Nephron progenitor cell (in vitro differentiated cells): Measurements from ENCODE around the gene PARP16.

ENCODE experiments used
- DNase-seq: peaks from one replicate; pipeline ENCODE4 v3.0.0; 2021
- H3K27ac Mint-ChIP-seq: 2 replicates; pipeline ENCODE4 v1.8.0; 2021; ENCODE audit warnings: mild to moderate bottlenecking, moderate library complexity, mixed read lengths
- H3K27me3 Mint-ChIP-seq: 2 replicates; pipeline ENCODE4 v1.8.0; 2021; ENCODE audit warnings: mild to moderate bottlenecking, low read depth, mixed read lengths; ENCODE audit not compliant: poor library complexity
- H3K36me3 Mint-ChIP-seq: 2 replicates; pipeline ENCODE4 v1.8.0; 2021; ENCODE audit warnings: low read depth, mixed read lengths
- H3K4me1 Mint-ChIP-seq: 2 replicates; pipeline ENCODE4 v1.8.0; 2021; ENCODE audit warnings: mixed read lengths
- H3K4me3 Mint-ChIP-seq: 2 replicates; pipeline ENCODE4 v1.8.0; 2021; ENCODE audit warnings: mild to moderate bottlenecking, moderate library complexity, mixed read lengths
- H3K9me3 Mint-ChIP-seq: 2 replicates; pipeline ENCODE4 v1.8.0; 2021; ENCODE audit warnings: mild to moderate bottlenecking, moderate library complexity, mixed read lengths
- CTCF ChIP-seq: fragments of 200-600 bp; sonication (generic); IDR thresholded peaks from 2 replicates; pipeline ENCODE4 v1.5.0; 2021; ENCODE audit warnings: antibody characterized with exemption

Gene PARP16

GRCh38 chr15:65268411-65268810, 18.3 kb downstream of the PARP16 start:
- TF ChIP-seq CTCF = no peak
- H3K27me3 Mint-ChIP-seq = peaks cover 2% of the 10 kb centered on the region
- H3K4me1 Mint-ChIP-seq = peaks cover 8% of the 10 kb centered on the region
- no peak for DNase-seq
- H3K36me3 Mint-ChIP-seq = peaks cover 12% of the 10 kb centered on the region
- H3K4me3 Mint-ChIP-seq = no peak overlapping the region
- H3K9me3 Mint-ChIP-seq = no peaks in the 10 kb centered on the region
- H3K27ac Mint-ChIP-seq = no peak overlapping the region

- no peak for DNase-seq
- Mint-ChIP-seq H3K4me3 (no peak overlapping the region), H3K9me3 (no peaks in the 10 kb centered on the region), H3K36me3 (peaks cover 29% of the 10 kb centered on the region), H3K27ac (no peak overlapping the region), H3K4me1 (peaks cover 8% of the 10 kb centered on the region), H3K27me3 (peaks cover 2% of the 10 kb centered on the region)
- no peak for TF ChIP-seq CTCF
Observed at GRCh38 chr15:65266469-65266868, 20.2 kb downstream of the PARP16 start.

GRCh38 chr15:65264863-65265430, 21.7 kb downstream of the PARP16 start:
- Mint-ChIP-seq H3K27me3 (peaks cover 5% of the 10 kb centered on the region), H3K4me1 (peaks cover 11% of the 10 kb centered on the region), H3K27ac (no peak overlapping the region), H3K9me3 (no peaks in the 10 kb centered on the region), H3K36me3 (peaks cover 43% of the 10 kb centered on the region), H3K4me3 (no peak overlapping the region)
- no peak for TF ChIP-seq CTCF
- DNase-seq = no peak

- no peak for DNase-seq
- peaks cover 55% of the 10 kb centered on the region for H3K36me3 Mint-ChIP-seq
- no peak overlapping the region for H3K4me3 Mint-ChIP-seq
- peaks cover 3% of the 10 kb centered on the region for H3K27me3 Mint-ChIP-seq
- no peaks in the 10 kb centered on the region for H3K9me3 Mint-ChIP-seq
- peaks cover 26% of the 10 kb centered on the region for H3K4me1 Mint-ChIP-seq
- no peak overlapping the region for H3K27ac Mint-ChIP-seq
- TF ChIP-seq CTCF = no peak
Observed at GRCh38 chr15:65263313-65263712, 23.4 kb downstream of the PARP16 start.

GRCh38 chr15:65260968-65261367, 25.7 kb downstream of the PARP16 start:
- Mint-ChIP-seq H3K4me3 (no peak overlapping the region), H3K4me1 (peaks cover 42% of the 10 kb centered on the region), H3K36me3 (peaks cover 54% of the 10 kb centered on the region), H3K9me3 (no peaks in the 10 kb centered on the region), H3K27ac (no peak overlapping the region), H3K27me3 (peaks cover 3% of the 10 kb centered on the region)
- DNase-seq = no peak
- no peak for TF ChIP-seq CTCF

GRCh38 chr15:65259367-65259797, 27.3 kb downstream of the PARP16 start:
- peaks cover 54% of the 10 kb centered on the region for H3K36me3 Mint-ChIP-seq
- peaks cover 36% of the 10 kb centered on the region for H3K4me1 Mint-ChIP-seq
- DNase-seq = no peak
- peak overlapping the region; percentile 86 for H3K27ac Mint-ChIP-seq
- no peak overlapping the region for H3K4me3 Mint-ChIP-seq
- TF ChIP-seq CTCF = no peak
- H3K27me3 Mint-ChIP-seq = peaks cover 3% of the 10 kb centered on the region
- no peaks in the 10 kb centered on the region for H3K9me3 Mint-ChIP-seq
